ENCODE measurements around the gene PI4KA.
"Not testable (repeated sequence)": the region's sequence is repeated elsewhere in the genome, so short reads cannot be mapped to it uniquely, and the experiment has no call there.

PI4KA gene

GRCh38 chr22:20687356-20688172, 171.0 kb downstream of the PI4KA start:
- DNase-seq, result not testable (repeated sequence)

- not testable (repeated sequence) for DNase-seq
Observed at GRCh38 chr22:20685764-20686163, 172.8 kb downstream of the PI4KA start.

GRCh38 chr22:20678792-20679435, 179.7 kb downstream of the PI4KA start:
- DNase-seq, result not testable (repeated sequence)

GRCh38 chr22:20677684-20678242, 180.8 kb downstream of the PI4KA start:
- no peak for DNase-seq

- DNase-seq, result not testable (repeated sequence)
Observed at GRCh38 chr22:20675613-20676012, 183.0 kb downstream of the PI4KA start.

- no peak for DNase-seq
Observed at GRCh38 chr22:20674998-20675397, 183.6 kb downstream of the PI4KA start.

- no peak for DNase-seq
Observed at GRCh38 chr22:20673295-20674195, 185.1 kb downstream of the PI4KA start.

GRCh38 chr22:20672732-20673131, 185.9 kb downstream of the PI4KA start:
- no peak for DNase-seq

- no peak for DNase-seq
Observed at GRCh38 chr22:20672082-20672424, 186.6 kb downstream of the PI4KA start.

- DNase-seq, result no peak
Observed at GRCh38 chr22:20671409-20672081, 187.1 kb downstream of the PI4KA start.

GRCh38 chr22:20670457-20671261, 188.0 kb downstream of the PI4KA start:
- DNase-seq, result not testable (repeated sequence)

- not testable (repeated sequence) for DNase-seq
Observed at GRCh38 chr22:20669884-20670283, 188.7 kb downstream of the PI4KA start.

GRCh38 chr22:20669471-20669870, 189.1 kb downstream of the PI4KA start:
- DNase-seq, result not testable (repeated sequence)

- not testable (repeated sequence) for DNase-seq
Observed at GRCh38 chr22:20668769-20669168, 189.8 kb downstream of the PI4KA start.

- not testable (repeated sequence) for DNase-seq
Observed at GRCh38 chr22:20668226-20668625, 190.4 kb downstream of the PI4KA start.

GRCh38 chr22:20667548-20667947, 191.1 kb downstream of the PI4KA start:
- DNase-seq, result not testable (repeated sequence)

- DNase-seq, result no peak
Observed at GRCh38 chr22:20666560-20666959, 192.1 kb downstream of the PI4KA start.

- no peak for DNase-seq
Observed at GRCh38 chr22:20664594-20664959, 194.0 kb downstream of the PI4KA start.

- no peak for DNase-seq
Observed at GRCh38 chr22:20663941-20664593, 194.5 kb downstream of the PI4KA start.

- DNase-seq, result no peak
Observed at GRCh38 chr22:20663137-20663828, 195.3 kb downstream of the PI4KA start.

All from inflammatory macrophage (primary cell).